Muscle of leg (tissue), 11 donors: ENCODE measurements around the gene BHMT2. TPM values are rescaled to one million over a fixed set of nuclear protein-coding genes. Genes with fewer than 3 reads are reported as not detected.

Experiments
- DNase-seq: peaks from one replicate; pipeline ENCODE4 v3.0.0; 2013
- H3K27ac ChIP-seq: one replicate; pipeline ENCODE4 v1.5.1; 2013; ENCODE audit warnings: mild to moderate bottlenecking, low read length, control low read depth
- H3K27me3 ChIP-seq: one replicate; pipeline ENCODE4 v1.6.1; 2013; ENCODE audit warnings: low read length; ENCODE audit not compliant: control insufficient read depth, insufficient read depth
- H3K36me3 ChIP-seq: one replicate; pipeline ENCODE4 v1.6.1; 2013; ENCODE audit warnings: low read length; ENCODE audit not compliant: control insufficient read depth, insufficient read depth
- H3K4me1 ChIP-seq: one replicate; pipeline ENCODE4 v1.6.1; 2013; ENCODE audit warnings: low read length; ENCODE audit not compliant: control insufficient read depth, insufficient read depth
- H3K4me3 ChIP-seq: one replicate; pipeline ENCODE4 v1.5.1; 2013; ENCODE audit warnings: low read length, control low read depth
- H3K9me3 ChIP-seq: replicated peaks from 2 replicates; pipeline ENCODE4 v1.6.1; 2013; ENCODE audit warnings: low read depth, low read length; ENCODE audit not compliant: control insufficient read depth
- WGBS: methylation state at CpG from one replicate; pipeline ENCODE4 v1.1.5; 2013; ENCODE audit warnings: missing lambda C conversion rate; ENCODE audit not compliant: insufficient coverage; 5-methylcytosine and 5-hydroxymethylcytosine counted together
- polyA plus RNA-seq, 8 donors: library from polyadenylated mRNA; unstranded; fragments of 120-200 nt; gene quantifications; one replicate each; pipeline versions ENCODE4 v1.2.1 to v1.2.3, GENCODE V29; 2013; ENCODE audit warnings: inconsistent platforms in 1 of 8, low replicate concordance in 1 of 8; ENCODE audit not compliant: insufficient read length in 8 of 8, insufficient read depth in 1 of 8
- total RNA-seq: library from RNA; stranded (reverse); fragments of 120-200 nt; gene quantifications from one replicate; pipeline ENCODE4 v1.2.4, GENCODE V29; 2013

The BHMT2 gene
- total and polyA plus RNA-seq, 9 donors = 2.0 to 5.8 (median 2.7) TPM

DNA sequence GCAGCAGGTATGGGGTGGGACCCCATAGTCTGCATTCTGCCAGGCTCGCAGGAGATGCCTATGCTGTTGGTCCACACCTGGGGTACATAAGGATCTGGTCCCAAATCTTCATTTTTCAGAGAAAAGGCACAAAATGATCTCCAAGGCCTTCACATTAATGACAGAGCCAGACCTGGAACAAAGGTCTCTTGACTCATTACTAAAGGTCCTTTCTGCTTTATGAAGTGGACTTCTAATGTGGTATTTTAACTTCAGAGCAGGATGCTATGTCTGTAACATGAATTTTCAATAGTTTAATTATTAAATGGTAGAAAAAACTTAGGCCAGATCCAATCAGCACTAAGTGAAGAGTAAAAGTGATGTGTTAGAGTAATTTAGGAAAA lies 38.1 kb upstream of the BHMT2 start:
- Histone ChIP-seq H3K27ac (no peak overlapping the region), H3K27me3 (no peaks in the 10 kb centered on the region), H3K9me3 (no peaks in the 10 kb centered on the region), H3K4me3 (no peak overlapping the region), H3K4me1 (no peaks in the 10 kb centered on the region), H3K36me3 (no peaks in the 10 kb centered on the region)
- no peak for DNase-seq
- 63% methylated on average over 1 of the region's 1 CpG for WGBS

DNA sequence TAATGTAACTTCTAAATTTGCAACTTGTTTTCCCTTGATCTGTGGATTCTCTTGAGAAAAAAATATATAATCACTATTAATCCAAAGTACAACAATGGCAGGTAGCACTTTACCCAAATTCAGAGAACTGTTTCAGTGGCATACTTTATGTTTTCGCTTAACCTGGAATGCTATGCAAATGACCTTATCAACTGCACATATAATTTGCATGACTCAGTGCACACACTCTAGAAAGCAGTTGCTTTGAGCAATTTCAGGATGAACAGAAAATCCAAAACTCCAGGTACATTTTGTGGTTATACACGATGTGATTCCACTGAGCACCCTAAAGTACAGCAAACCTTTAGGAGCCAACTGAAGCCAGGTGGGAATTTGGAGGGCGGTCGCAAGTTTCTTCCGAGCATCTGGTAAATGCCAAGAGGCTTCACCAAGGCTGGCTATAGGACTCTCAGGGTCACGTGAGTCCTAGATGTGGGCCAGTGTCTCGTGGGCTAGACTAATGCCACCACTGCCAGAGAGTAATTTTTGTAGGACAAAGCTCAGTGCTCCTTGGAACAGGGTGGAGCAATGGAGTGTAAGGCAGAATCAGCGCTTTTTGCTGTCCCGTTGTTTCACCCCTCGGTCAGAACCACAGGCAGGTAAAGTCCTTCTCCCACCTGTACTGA lies 37.4 kb upstream of the BHMT2 start:
- H3K4me1 ChIP-seq = no peaks in the 10 kb centered on the region
- no peak for DNase-seq
- H3K36me3 ChIP-seq = no peaks in the 10 kb centered on the region
- no peaks in the 10 kb centered on the region for H3K27me3 ChIP-seq
- 89% methylated on average over 9 of the region's 10 CpGs for WGBS
- H3K27ac ChIP-seq = no peak overlapping the region
- no peak overlapping the region for H3K4me3 ChIP-seq
- H3K9me3 ChIP-seq = no peaks in the 10 kb centered on the region

GRCh38 chr5:79032782-79033181 lies 36.8 kb upstream of the BHMT2 start:
- Histone ChIP-seq H3K4me1 (no peaks in the 10 kb centered on the region), H3K9me3 (no peaks in the 10 kb centered on the region), H3K27ac (no peak overlapping the region), H3K4me3 (no peak overlapping the region), H3K36me3 (no peaks in the 10 kb centered on the region), H3K27me3 (no peaks in the 10 kb centered on the region)
- WGBS = 100% methylated on average over 2 of the region's 5 CpGs
- no peak for DNase-seq

DNA sequence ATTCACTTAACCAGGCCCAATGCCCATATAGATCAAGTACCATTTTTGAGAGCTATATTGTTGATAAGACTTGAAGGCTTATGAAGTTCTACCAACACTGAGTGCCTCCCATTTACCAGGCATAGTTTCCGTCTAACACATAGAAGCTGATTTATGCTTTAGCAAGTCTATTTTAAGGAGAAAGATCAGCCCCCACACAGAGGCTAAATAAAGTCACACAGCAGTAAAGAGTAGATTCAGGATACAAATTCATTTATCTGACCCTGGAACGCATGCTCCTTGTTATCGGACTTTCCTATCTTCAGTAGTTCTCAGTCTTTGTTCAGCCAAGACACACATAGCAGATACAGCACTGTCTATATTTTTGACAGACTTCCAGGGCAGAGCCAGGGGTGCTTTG lies 34.3 kb upstream of the BHMT2 start:
- H3K27me3 ChIP-seq = no peaks in the 10 kb centered on the region
- no peaks in the 10 kb centered on the region for H3K4me1 ChIP-seq
- no peaks in the 10 kb centered on the region for H3K36me3 ChIP-seq
- no peaks in the 10 kb centered on the region for H3K9me3 ChIP-seq
- no peak overlapping the region for H3K4me3 ChIP-seq
- H3K27ac ChIP-seq = no peak overlapping the region
- no peak for DNase-seq
- 89% methylated on average over 2 of the region's 3 CpGs for WGBS

DNA sequence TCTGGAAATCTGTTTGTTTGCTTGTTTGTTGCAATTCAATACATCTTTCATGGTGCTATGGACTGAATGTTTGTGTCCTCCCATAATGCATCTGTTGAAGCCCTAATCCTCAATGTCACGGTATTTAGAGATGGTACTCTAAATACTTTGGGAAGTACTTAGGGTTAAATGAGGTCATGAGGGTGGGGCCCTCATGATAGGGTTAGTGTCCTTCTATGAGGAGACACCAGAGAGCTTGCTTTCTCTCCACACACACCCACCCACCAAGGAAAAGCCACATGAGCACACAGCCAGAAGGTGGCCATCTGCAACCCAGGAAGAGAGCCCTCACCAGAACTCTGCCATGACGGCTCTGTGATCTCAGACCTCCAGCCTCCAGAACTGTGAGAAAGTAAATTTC lies 32.8 kb upstream of the BHMT2 start:
- WGBS = 83% methylated on average over 1 of the region's 2 CpGs
- Histone ChIP-seq H3K27me3 (no peaks in the 10 kb centered on the region), H3K4me3 (no peak overlapping the region), H3K27ac (no peak overlapping the region), H3K9me3 (no peaks in the 10 kb centered on the region), H3K4me1 (no peaks in the 10 kb centered on the region), H3K36me3 (no peaks in the 10 kb centered on the region)
- no peak for DNase-seq

DNA sequence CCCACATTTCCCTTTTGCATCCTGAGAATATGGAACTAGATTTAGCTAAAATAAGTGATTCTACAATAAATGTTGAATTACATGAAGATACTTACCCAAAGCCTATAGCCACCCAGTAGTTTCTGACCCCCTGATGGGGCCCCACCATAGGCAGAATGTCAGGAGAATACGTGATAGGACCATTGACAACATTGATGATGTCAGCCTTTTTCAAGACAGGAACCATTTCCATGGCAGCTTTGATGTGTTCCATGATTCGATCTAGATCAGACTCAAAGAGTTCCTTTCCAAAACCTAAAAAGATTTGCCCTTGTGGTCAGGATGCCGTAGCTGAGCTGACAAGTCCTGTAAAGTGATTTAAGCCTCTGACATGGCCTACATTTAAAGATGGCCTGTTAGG lies 27.4 kb upstream of the BHMT2 start:
- no peak for DNase-seq
- no peak overlapping the region for H3K27ac ChIP-seq
- H3K27me3 ChIP-seq = no peaks in the 10 kb centered on the region
- H3K9me3 ChIP-seq = no peaks in the 10 kb centered on the region
- 89% methylated on average over 2 of the region's 3 CpGs for WGBS
- no peak overlapping the region for H3K4me3 ChIP-seq
- no peaks in the 10 kb centered on the region for H3K36me3 ChIP-seq
- no peaks in the 10 kb centered on the region for H3K4me1 ChIP-seq

DNA sequence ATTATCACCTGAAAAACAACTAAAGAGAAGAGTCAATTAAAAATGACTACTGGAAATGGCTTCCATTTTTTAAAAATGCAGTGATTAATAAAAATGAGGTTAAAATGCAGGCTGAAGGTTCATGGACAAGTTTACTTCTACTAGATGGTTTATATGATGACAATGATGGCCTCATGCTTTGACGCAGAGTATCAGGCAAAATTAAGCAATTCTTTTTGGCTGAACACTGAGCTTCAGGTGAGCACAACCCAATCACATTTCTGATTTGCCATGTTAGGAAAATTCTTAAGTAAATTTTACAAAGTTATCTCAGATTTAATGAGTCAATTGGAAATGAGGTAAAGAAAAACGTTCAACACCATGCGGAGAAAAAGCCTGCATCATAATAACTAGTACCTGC lies 22.4 kb upstream of the BHMT2 start:
- no CpG with 5 or more reads among the region's 3 CpGs for WGBS

GRCh38 chr5:79048437-79048836 lies 21.1 kb upstream of the BHMT2 start:
- Histone ChIP-seq H3K4me3 (no peak overlapping the region), H3K27ac (no peak overlapping the region), H3K36me3 (no peaks in the 10 kb centered on the region), H3K4me1 (no peaks in the 10 kb centered on the region), H3K9me3 (no peaks in the 10 kb centered on the region), H3K27me3 (no peaks in the 10 kb centered on the region)
- peak; percentile 67 for DNase-seq

More for the DNA sequence above, 22.4 kb upstream of the BHMT2 start:
- no peak for DNase-seq
- H3K9me3 ChIP-seq = no peaks in the 10 kb centered on the region
- H3K4me3 ChIP-seq = no peak overlapping the region
- H3K27me3 ChIP-seq = no peaks in the 10 kb centered on the region
- no peaks in the 10 kb centered on the region for H3K36me3 ChIP-seq
- no peak overlapping the region for H3K27ac ChIP-seq
- no peaks in the 10 kb centered on the region for H3K4me1 ChIP-seq

DNA sequence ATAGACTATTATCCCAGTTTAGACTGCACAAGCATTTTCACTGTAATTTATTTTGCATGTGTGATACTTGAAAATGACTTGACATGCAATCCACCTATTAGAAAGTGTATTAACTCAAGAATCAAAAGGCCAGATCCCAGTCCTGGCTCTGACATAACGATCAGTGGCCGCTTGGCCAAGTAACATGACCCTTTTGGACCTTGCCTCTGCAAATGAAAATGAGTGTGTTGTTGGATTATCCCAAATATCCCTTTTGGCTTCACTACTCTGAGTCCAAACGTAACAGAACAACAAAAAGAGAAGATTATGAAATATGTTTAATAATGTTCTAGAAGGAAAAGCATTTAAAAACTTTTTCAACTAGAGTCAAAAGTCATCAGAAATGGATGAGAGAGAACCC lies 19.1 kb upstream of the BHMT2 start:
- no CpG with 5 or more reads among the region's 3 CpGs for WGBS
- no peak overlapping the region for H3K27ac ChIP-seq
- no peaks in the 10 kb centered on the region for H3K4me1 ChIP-seq
- peak; percentile 80 for DNase-seq
- no peaks in the 10 kb centered on the region for H3K36me3 ChIP-seq
- no peaks in the 10 kb centered on the region for H3K27me3 ChIP-seq
- no peaks in the 10 kb centered on the region for H3K9me3 ChIP-seq
- H3K4me3 ChIP-seq = no peak overlapping the region

GRCh38 chr5:79053321-79053720 lies 16.2 kb upstream of the BHMT2 start:
- Histone ChIP-seq H3K4me3 (no peak overlapping the region), H3K4me1 (no peaks in the 10 kb centered on the region), H3K36me3 (no peaks in the 10 kb centered on the region), H3K27ac (no peak overlapping the region), H3K9me3 (no peaks in the 10 kb centered on the region), H3K27me3 (no peaks in the 10 kb centered on the region)
- no peak for DNase-seq
- no CpG with 5 or more reads among the region's 4 CpGs for WGBS

GRCh38 chr5:79055017-79055416 lies 14.6 kb upstream of the BHMT2 start:
- no peak overlapping the region for H3K27ac ChIP-seq
- no peaks in the 10 kb centered on the region for H3K4me1 ChIP-seq
- H3K36me3 ChIP-seq = no peaks in the 10 kb centered on the region
- H3K27me3 ChIP-seq = no peaks in the 10 kb centered on the region
- no peaks in the 10 kb centered on the region for H3K9me3 ChIP-seq
- no peak overlapping the region for H3K4me3 ChIP-seq
- no peak for DNase-seq
- no CpG with 5 or more reads among the region's 1 CpG for WGBS
